ENCODE results near the gene PSD2. TPM values are rescaled to one million over a fixed set of nuclear protein-coding genes. Genes with fewer than 3 reads are reported as not detected.

Gene PSD2
- total RNA-seq, 1 experiment from 2014 or later = not detected

DNA sequence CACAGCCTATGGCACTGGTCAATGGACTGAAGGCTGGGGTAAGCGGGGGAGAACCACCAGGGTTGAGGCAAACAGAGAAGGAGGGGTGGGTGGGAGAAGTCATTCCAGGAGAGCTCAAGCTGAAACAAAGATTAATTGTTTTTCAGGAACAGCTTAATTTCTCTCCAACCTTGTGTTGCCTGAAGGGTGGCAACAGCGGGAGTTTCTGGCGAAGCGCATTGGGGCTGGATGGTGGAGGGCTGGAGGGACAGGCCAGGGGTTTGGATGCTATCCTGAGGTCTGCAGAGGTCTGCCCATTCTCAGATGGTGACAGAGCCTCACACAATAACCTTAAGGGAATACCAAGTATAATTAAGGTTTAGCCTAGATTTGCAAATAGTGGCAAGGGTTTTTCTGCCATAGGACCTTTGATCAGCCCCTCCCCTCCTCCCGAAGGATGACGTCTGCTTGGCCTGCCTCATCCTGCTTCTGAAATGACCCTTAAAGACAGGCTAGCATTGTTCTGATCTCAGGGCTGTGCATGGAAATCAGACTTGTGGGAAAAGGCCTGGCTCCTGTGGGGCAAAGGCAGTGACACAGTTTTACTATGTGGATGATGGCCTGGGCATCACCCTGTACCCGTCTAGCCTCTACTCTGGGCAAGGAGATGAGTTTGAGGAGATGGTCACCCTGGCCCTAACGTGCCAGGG, 32.7 kb downstream of the PSD2 start:
- TF ChIP-seq, protein P1, sequence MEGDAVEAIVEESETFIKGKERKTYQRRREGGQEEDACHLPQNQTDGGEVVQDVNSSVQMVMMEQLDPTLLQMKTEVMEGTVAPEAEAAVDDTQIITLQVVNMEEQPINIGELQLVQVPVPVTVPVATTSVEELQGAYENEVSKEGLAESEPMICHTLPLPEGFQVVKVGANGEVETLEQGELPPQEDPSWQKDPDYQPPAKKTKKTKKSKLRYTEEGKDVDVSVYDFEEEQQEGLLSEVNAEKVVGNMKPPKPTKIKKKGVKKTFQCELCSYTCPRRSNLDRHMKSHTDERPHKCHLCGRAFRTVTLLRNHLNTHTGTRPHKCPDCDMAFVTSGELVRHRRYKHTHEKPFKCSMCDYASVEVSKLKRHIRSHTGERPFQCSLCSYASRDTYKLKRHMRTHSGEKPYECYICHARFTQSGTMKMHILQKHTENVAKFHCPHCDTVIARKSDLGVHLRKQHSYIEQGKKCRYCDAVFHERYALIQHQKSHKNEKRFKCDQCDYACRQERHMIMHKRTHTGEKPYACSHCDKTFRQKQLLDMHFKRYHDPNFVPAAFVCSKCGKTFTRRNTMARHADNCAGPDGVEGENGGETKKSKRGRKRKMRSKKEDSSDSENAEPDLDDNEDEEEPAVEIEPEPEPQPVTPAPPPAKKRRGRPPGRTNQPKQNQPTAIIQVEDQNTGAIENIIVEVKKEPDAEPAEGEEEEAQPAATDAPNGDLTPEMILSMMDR (IDR thresholded peaks at IDR 0.05; ENCODE audit: unreplicated experiment) = no peak
- CTCF ChIA-PET = interaction anchor here (0.8 kb wide), 1 partner anchor 99 kb away, joined by 3 read pairs; no protein-coding TSS in a partner anchor
- DNase-seq = no peak
- Mint-ChIP-seq H3K4me1 (ENCODE audit: low read depth, unreplicated experiment) (no peaks in the 10 kb centered on the region), H3K4me3 (ENCODE audit: low read depth, unreplicated experiment) (no peak overlapping the region), H3K36me3 (ENCODE audit: insufficient read depth, unreplicated experiment) (no peaks in the 10 kb centered on the region), H3K9me3 (ENCODE audit: low read depth, unreplicated experiment) (no peaks in the 10 kb centered on the region), H3K27ac (ENCODE audit: unreplicated experiment) (no peak overlapping the region), H3K27me3 (ENCODE audit: unreplicated experiment) (peaks cover 98% of the 10 kb centered on the region)
- no TSS peak for BruUV-seq (replicated peaks)
- intact Hi-C loops (cut with micrococcal nuclease; ENCODE audit: unreplicated experiment) = no loop called here

DNA sequence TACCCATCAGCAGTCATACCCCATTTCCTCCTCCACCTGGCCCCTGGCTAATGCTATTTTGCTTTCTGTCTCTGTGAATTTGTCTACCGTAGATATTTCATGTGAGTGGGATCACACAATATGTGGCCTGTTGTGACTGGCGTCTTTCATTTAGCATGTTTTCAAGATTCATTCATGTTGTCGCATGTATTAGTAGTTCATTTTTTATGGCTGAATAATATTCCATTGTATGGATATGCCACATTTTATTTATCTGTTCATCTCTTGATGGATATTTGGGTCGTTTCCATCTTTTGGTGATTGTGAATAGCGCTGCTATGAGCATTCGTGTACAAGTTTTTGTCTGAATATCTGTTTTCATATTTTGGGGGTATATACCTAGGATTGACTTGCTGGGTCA, 33.9 kb downstream of the PSD2 start:
- CTCF ChIA-PET = no interaction called here
- Mint-ChIP-seq H3K9me3 (ENCODE audit: low read depth, unreplicated experiment) (no peaks in the 10 kb centered on the region), H3K36me3 (ENCODE audit: insufficient read depth, unreplicated experiment) (no peaks in the 10 kb centered on the region), H3K27ac (ENCODE audit: unreplicated experiment) (no peak overlapping the region), H3K4me3 (ENCODE audit: low read depth, unreplicated experiment) (no peak overlapping the region), H3K27me3 (ENCODE audit: unreplicated experiment) (peaks cover 98% of the 10 kb centered on the region), H3K4me1 (ENCODE audit: low read depth, unreplicated experiment) (no peaks in the 10 kb centered on the region)
- TF ChIP-seq, protein P1 (IDR thresholded peaks at IDR 0.05; ENCODE audit: unreplicated experiment) = no peak
- intact Hi-C loops (cut with micrococcal nuclease; ENCODE audit: unreplicated experiment) = no loop called here
- BruUV-seq (replicated peaks) = no TSS peak
- no peak for DNase-seq

DNA sequence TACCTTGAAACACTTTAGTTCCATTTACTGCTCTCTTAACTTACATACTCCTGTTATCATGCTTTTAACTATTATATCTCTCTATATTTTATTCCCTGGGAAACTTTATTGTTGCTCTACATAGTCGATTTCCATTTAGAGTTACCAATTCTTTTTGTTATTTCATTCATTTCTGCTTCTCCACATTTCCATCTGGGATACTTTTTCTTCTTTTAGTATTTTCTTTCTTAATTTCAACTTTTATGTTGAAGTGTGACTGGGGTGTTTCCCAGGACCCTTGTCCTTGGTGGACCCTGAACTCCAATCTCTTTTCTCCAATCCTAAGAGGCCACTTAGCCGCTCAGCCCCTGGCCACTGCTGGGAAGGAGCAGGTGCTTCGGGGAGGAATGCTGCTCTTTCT, 36.0 kb downstream of the PSD2 start:
- DNase-seq = no peak
- no TSS peak for BruUV-seq (replicated peaks)
- CTCF ChIA-PET = no interaction called here
- Mint-ChIP-seq H3K9me3 (ENCODE audit: low read depth, unreplicated experiment) (no peaks in the 10 kb centered on the region), H3K4me1 (ENCODE audit: low read depth, unreplicated experiment) (no peaks in the 10 kb centered on the region), H3K4me3 (ENCODE audit: low read depth, unreplicated experiment) (no peak overlapping the region), H3K27me3 (ENCODE audit: unreplicated experiment) (peaks cover 98% of the 10 kb centered on the region), H3K27ac (ENCODE audit: unreplicated experiment) (no peak overlapping the region), H3K36me3 (ENCODE audit: insufficient read depth, unreplicated experiment) (no peaks in the 10 kb centered on the region)
- intact Hi-C loops (cut with micrococcal nuclease; ENCODE audit: unreplicated experiment) = no loop called here
- TF ChIP-seq, protein P1 (IDR thresholded peaks at IDR 0.05; ENCODE audit: unreplicated experiment) = no peak

DNA sequence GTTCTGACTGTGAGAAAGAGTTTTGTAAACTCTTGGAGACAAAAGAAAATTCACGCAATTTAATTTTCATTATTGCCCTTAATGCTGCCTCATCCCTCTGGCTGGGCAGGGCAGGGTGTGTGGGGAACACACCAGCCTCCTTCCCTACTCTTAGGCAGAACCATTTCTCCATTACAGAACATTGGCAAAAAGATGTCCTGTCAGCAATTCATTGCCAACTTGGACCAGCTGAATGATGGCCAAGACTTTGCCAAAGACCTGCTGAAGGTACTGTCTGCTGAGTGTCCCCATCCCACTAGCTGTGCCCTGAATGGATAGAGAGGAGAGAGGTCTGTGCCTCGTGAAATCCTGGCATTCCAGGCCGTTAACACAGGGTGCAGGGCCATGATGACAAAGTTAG, 37.9 kb downstream of the PSD2 start:
- DNase-seq = no peak
- Mint-ChIP-seq H3K4me1 (ENCODE audit: low read depth, unreplicated experiment) (no peaks in the 10 kb centered on the region), H3K4me3 (ENCODE audit: low read depth, unreplicated experiment) (no peak overlapping the region), H3K9me3 (ENCODE audit: low read depth, unreplicated experiment) (no peaks in the 10 kb centered on the region), H3K27me3 (ENCODE audit: unreplicated experiment) (peaks cover 98% of the 10 kb centered on the region), H3K27ac (ENCODE audit: unreplicated experiment) (no peak overlapping the region), H3K36me3 (ENCODE audit: insufficient read depth, unreplicated experiment) (no peaks in the 10 kb centered on the region)
- TF ChIP-seq, protein P1 (IDR thresholded peaks at IDR 0.05; ENCODE audit: unreplicated experiment) = no peak
- intact Hi-C loops (cut with micrococcal nuclease; ENCODE audit: unreplicated experiment) = no loop called here
- no TSS peak for BruUV-seq (replicated peaks)
- CTCF ChIA-PET = interaction anchor here (0.6 kb wide), 1 partner anchor 238 kb away, joined by 13 read pairs; no protein-coding TSS in a partner anchor

Measured in Calu3 (cell line).